LNCAP (cell line): ENCODE measurements around the gene IGF1R.

Experiments
- TF ChIP-seq, protein P1 (sequence below): fragments of 450-650 bp; IDR thresholded peaks from 2 replicates; pipeline ENCODE4 v1.5.1; 2017; ENCODE audit warnings: mild to moderate bottlenecking

Gene IGF1R

DNA sequence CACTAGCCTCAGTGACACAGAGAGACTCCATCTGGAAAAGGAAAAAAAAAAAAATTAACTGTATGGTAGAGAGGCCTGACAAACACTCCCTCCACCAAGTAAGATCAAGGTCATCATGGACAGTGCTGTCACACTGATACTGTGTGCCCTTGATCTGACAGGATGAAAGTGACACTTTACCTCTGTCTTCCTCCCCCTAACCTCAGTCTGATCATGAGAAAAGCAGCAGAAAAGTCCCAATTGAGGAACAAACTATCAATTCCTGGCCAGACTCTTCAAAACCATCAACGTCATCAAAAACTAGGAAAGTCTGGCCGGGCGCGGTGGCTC lies 332.5 kb downstream of the IGF1R start:
- TF ChIP-seq, protein P1, sequence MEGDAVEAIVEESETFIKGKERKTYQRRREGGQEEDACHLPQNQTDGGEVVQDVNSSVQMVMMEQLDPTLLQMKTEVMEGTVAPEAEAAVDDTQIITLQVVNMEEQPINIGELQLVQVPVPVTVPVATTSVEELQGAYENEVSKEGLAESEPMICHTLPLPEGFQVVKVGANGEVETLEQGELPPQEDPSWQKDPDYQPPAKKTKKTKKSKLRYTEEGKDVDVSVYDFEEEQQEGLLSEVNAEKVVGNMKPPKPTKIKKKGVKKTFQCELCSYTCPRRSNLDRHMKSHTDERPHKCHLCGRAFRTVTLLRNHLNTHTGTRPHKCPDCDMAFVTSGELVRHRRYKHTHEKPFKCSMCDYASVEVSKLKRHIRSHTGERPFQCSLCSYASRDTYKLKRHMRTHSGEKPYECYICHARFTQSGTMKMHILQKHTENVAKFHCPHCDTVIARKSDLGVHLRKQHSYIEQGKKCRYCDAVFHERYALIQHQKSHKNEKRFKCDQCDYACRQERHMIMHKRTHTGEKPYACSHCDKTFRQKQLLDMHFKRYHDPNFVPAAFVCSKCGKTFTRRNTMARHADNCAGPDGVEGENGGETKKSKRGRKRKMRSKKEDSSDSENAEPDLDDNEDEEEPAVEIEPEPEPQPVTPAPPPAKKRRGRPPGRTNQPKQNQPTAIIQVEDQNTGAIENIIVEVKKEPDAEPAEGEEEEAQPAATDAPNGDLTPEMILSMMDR, result no peak

DNA sequence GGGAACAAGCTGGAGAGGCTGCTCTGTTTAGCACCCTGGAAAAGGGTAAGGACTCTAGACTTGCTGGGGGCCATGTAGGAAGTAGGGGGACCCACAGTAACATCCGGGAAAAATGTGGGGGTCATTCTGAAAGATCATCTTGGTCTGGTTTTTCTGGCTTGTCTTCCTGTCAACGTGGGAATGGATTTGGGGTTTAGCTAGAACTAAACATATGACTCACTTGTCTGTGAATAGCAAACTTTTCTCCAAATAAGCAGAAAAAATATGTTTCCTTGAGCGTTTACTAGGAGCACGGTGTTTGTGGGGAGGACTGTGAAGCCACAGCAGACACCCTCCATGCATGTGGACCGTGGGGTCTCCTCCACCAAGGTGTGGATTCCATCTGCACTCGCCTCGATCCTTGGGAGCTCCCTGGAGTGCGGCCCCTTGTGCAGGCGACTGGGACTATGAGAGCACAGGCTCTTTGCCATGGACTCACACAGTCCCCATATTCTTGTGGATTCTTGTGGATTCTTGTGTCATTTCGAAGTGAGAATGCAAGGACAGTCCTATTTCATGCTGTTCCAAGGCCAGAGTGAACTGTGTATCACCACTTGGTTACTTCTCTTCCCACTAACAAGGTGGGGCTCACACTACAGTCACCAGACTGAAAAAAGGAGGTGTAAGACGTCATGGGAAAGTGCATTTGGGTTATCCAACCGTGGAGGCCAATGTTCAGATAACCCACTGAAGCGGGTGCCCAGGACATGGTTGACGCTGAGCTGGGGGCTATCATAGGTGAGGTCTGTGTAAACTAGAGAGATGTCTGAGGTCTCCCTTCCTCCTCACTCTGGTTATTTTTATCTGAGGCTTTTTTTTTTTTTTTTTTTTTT lies 333.7 kb downstream of the IGF1R start:
- TF ChIP-seq, protein P1, result no peak

DNA sequence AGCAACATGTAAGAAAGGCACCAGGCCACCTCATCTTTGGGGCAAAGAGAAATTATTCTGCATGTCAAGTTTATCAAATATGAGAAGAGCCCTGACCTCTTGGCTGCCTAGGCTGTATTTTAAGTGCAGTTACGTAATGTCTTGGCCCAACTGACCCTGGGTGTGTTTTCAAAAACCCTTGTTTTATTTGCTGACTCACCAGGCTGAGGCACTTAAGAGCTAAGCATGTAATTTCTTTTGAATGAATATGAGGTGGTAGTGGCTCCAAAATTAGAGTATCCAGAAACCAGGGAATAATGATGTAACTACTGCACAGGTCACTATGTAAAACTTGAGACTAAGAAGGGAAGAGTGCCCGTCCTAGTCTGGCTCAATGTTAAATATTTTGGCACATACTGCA lies 335.0 kb downstream of the IGF1R start:
- TF ChIP-seq, protein P1, result no peak

DNA sequence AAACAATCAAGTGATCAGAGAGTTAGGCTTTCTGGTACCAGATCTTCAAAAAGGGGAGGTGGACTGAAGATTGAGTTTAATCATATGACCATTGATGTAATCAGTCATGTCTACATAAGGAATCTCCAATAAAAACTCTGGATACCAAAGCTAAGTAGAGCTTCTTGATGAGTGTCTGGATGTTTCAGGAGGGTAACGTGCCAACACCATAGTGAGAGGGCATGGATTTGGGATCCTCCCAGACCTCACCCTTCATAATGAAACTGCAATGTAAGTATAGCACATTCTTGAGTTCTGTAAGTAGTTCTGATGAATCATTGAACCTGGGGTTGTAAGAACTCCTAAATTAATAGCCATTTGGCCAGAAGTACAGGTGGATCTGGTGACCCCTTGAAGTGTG lies 337.9 kb downstream of the IGF1R start:
- TF ChIP-seq, protein P1, result no peak

DNA sequence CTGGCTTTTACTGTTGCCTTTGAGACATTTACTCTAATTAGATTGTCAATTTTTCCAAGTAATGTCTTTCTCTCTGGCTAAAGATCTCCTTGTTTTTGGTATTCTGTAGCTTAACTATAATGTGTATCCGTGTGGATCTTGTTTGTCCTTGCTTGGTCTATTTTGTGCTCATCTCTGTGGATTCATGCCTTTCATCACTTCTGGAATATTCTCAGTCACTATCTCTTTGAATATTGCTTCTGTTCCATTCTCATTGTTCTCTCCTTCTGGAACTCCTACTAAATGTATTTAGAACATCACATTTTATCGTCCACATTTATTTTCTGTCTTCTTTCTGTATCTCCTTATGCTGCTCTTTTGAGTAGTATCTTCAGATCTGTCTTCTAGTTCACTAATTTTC lies 346.6 kb downstream of the IGF1R start:
- TF ChIP-seq, protein P1, result no peak

DNA sequence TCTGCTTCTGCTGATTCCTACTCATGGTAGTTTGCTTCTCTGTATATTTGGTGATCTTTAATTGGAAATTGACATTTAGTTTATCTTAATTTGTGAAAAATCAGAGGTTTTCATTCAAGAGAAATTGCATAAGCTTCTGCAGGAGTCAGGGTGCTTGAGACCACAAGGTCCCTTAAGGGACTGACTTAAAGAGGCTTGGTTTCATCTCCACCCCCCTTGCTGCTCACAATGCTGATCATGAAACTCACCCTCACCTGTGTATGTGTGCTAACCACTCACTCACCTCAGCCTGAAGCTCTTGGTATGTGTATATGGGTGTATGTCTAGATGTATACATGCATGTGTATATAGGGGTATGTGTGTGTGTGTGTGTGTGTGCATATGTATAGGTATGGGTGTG lies 347.8 kb downstream of the IGF1R start:
- TF ChIP-seq, protein P1, result no peak

DNA sequence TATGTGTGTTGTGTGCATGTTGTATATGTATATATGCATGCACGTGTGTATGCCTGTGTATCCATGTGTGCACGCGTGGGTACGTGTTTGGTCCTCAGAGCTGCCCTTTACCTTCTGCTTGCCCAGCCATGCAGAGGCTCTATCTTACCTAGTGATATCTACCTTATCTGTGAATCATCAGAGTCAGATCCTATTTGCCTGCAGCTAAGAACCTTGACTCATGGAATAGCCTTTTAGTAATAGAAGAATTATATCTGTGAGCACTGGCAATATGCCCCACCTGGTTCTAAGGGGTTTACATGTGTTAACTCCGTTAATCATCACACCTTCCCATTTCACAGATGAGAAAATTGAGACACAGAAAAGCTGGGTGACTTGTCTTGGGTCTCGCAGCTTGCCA lies 348.3 kb downstream of the IGF1R start:
- TF ChIP-seq, protein P1, result no peak

DNA sequence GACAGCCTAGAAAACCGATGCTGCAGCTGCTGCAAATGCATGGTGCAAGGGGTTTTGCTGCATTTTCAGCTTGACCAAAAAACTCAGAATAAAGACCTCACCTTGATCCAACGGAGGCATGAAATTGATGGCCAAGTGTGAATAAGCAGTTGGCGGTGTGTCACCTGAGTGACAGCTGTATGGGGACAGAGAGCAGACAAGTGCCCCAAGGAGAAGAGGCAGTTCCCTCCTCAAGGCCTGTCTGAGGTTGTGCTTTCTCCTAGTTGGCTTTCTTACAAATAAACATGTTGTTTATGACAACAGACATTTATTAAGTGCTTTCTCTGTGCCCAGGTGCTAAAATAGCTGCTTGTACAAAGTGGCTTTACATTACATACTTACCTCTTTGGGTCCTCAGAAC lies 349.0 kb downstream of the IGF1R start:
- TF ChIP-seq, protein P1, result no peak
